Breast epithelium (tissue), 3 donors: ENCODE measurements around the gene CEACAM7.

Source experiments
- CTCF ChIP-seq, 3 donors: fragments of 450-650 bp; IDR thresholded peaks; one replicate each; pipeline ENCODE4 v1.5.1; 2016 to 2017; ENCODE audit warnings: antibody characterized with exemption in 3 of 3, mild to moderate bottlenecking in 3 of 3, moderate library complexity in 3 of 3
- POLR2A ChIP-seq: fragments of 450-650 bp; IDR thresholded peaks from one replicate; pipeline ENCODE4 v1.6.1; 2016; ENCODE audit warnings: antibody characterized with exemption, mild to moderate bottlenecking, moderate library complexity
- POLR2AphosphoS5 ChIP-seq, 3 donors: sonication (generic); formaldehyde crosslinking; IDR thresholded peaks; one replicate each; pipeline ENCODE4 v1.6.1; 2017; ENCODE audit warnings: antibody characterized with exemption in 3 of 3

GRCh38 chr19:41624937-41625336, 63.1 kb downstream of the CEACAM7 start:
- TF ChIP-seq CTCF (IDR thresholded peaks at IDR 0.05) (no peak), POLR2A (no peak), POLR2AphosphoS5 (IDR thresholded peaks at IDR 0.05) (no peak)
